ENCODE data around the gene TCOF1. TPM values are rescaled to one million over a fixed set of nuclear protein-coding genes. Genes with fewer than 3 reads are reported as not detected.

TCOF1 gene
- total RNA-seq, 2 experiments from 2014 or later: 52.8 to 53.0 TPM

GRCh38 chr5:150329038-150329437, 28.5 kb upstream of the TCOF1 start:
- POLR2A ChIA-PET: no interaction called here
- CTCF ChIA-PET: no interaction called here
- H3K9me3 Mint-ChIP-seq: no peaks in the 10 kb centered on the region
- H3K27ac Mint-ChIP-seq: no peak overlapping the region
- no peaks in the 10 kb centered on the region for H3K4me1 Mint-ChIP-seq
- H3K4me3 Mint-ChIP-seq: no peak overlapping the region
- peaks cover 14% of the 10 kb centered on the region for H3K27me3 Mint-ChIP-seq
- H3K36me3 Mint-ChIP-seq (ENCODE audit: low read depth): no peaks in the 10 kb centered on the region
- DNase-seq: no peak

GRCh38 chr5:150329881-150330876, 27.3 kb upstream of the TCOF1 start:
- H3K9me3 Mint-ChIP-seq: no peaks in the 10 kb centered on the region
- POLR2A ChIA-PET: no interaction called here
- no peaks in the 10 kb centered on the region for H3K36me3 Mint-ChIP-seq (ENCODE audit: low read depth)
- H3K4me3 Mint-ChIP-seq: no peak overlapping the region
- no peak for DNase-seq
- peaks cover 14% of the 10 kb centered on the region for H3K27me3 Mint-ChIP-seq
- H3K27ac Mint-ChIP-seq: no peak overlapping the region
- H3K4me1 Mint-ChIP-seq: no peaks in the 10 kb centered on the region
- CTCF ChIA-PET: no interaction called here

DNA sequence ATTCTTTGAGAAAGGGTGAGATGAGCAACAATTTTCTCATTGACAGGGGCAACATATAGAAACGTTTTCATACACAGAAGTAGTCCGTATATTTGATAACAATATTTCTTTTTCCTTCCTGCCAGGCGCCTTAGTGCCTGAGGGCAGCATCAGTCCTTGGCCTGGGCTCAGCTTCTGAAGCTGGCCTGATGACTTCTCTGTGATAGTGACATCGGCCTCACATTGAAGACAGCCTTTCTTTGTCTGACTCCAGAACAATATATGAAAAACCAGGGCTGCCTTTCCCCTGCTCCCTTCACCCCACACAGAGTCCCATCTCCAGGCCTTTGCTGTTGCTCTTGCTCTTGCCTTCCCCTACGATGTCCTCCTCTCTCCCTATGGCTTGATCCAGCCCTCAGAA, 24.1 kb upstream of the TCOF1 start:
- Mint-ChIP-seq H3K4me1 (no peaks in the 10 kb centered on the region), H3K4me3 (no peak overlapping the region), H3K27me3 (peaks cover 7% of the 10 kb centered on the region), H3K27ac (no peak overlapping the region), H3K36me3 (ENCODE audit: low read depth) (no peaks in the 10 kb centered on the region), H3K9me3 (no peaks in the 10 kb centered on the region)
- DNase-seq: no peak
- CTCF ChIA-PET: no interaction called here
- POLR2A ChIA-PET: no interaction called here

GRCh38 chr5:150335778-150336177, 21.7 kb upstream of the TCOF1 start:
- Mint-ChIP-seq H3K4me1 (peaks cover 1% of the 10 kb centered on the region), H3K9me3 (no peaks in the 10 kb centered on the region), H3K4me3 (no peak overlapping the region), H3K27me3 (no peaks in the 10 kb centered on the region), H3K27ac (no peak overlapping the region), H3K36me3 (ENCODE audit: low read depth) (no peaks in the 10 kb centered on the region)
- DNase-seq: no peak
- POLR2A ChIA-PET: no interaction called here
- CTCF ChIA-PET: interaction anchor here (1.7 kb wide), 1 partner anchor 14 kb away, joined by 4 read pairs; no protein-coding TSS in a partner anchor

- POLR2A ChIA-PET: no interaction called here
- no peaks in the 10 kb centered on the region for H3K27me3 Mint-ChIP-seq
- no peaks in the 10 kb centered on the region for H3K36me3 Mint-ChIP-seq (ENCODE audit: low read depth)
- H3K4me3 Mint-ChIP-seq: no peak overlapping the region
- no peak overlapping the region for H3K27ac Mint-ChIP-seq
- CTCF ChIA-PET: no interaction called here
- no peak for DNase-seq
- H3K4me1 Mint-ChIP-seq: peaks cover 26% of the 10 kb centered on the region
- H3K9me3 Mint-ChIP-seq: no peaks in the 10 kb centered on the region
Measured at GRCh38 chr5:150338546-150338945, 19.0 kb upstream of the TCOF1 start.

DNA sequence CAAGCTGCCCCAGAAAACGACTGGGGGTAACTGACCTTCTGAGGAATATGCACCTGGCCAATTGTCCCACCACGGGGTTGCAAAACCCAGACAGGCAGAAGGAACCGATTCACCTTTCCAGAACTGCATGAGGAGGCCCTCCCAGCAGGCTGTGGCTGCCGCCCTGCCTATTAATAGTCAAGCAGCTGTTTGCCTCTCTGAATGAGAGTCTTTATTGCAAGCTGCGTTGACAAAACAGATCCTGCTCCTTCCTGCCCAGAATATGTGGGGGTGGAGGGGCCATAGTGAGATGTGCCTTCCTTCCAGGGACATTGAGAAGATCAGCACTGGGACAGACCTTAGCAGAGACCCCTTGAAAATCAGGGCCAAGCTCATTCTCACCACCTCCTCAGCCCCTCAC, 18.3 kb upstream of the TCOF1 start:
- Mint-ChIP-seq H3K27ac (no peak overlapping the region), H3K27me3 (no peaks in the 10 kb centered on the region), H3K4me1 (peaks cover 27% of the 10 kb centered on the region), H3K9me3 (no peaks in the 10 kb centered on the region), H3K4me3 (no peak overlapping the region), H3K36me3 (ENCODE audit: low read depth) (no peaks in the 10 kb centered on the region)
- CTCF ChIA-PET: interaction anchor here (1.3 kb wide), 1 partner anchor 13 kb away, joined by 4 read pairs; no protein-coding TSS in a partner anchor
- POLR2A ChIA-PET: no interaction called here
- DNase-seq: no peak

DNA sequence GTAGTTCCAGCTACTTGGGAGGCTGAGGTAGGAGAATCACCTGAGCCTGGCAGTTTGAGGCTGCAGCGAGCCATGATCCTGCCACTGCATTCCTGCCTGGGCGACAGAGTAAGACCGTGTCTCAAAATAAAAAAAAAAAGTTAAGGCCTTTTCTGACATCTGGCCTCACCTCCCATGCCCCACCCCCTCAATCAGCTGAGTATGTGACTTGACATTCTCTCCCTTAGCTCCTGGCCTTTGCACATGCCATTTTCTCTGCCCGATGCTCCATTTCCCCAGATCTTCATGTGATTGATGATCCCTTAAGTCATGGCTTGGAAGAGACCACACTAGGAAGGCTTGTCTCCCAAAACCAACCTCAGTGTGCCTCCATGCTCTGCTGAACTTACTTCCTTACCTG, 17.7 kb upstream of the TCOF1 start:
- H3K9me3 Mint-ChIP-seq: no peaks in the 10 kb centered on the region
- no peaks in the 10 kb centered on the region for H3K27me3 Mint-ChIP-seq
- H3K4me3 Mint-ChIP-seq: no peak overlapping the region
- CTCF ChIA-PET: interaction anchor here (1.3 kb wide), 1 partner anchor 12 kb away, joined by 4 read pairs; no protein-coding TSS in a partner anchor
- no peak for DNase-seq
- no peaks in the 10 kb centered on the region for H3K36me3 Mint-ChIP-seq (ENCODE audit: low read depth)
- peaks cover 31% of the 10 kb centered on the region for H3K4me1 Mint-ChIP-seq
- POLR2A ChIA-PET: no interaction called here
- no peak overlapping the region for H3K27ac Mint-ChIP-seq

- Mint-ChIP-seq H3K36me3 (ENCODE audit: low read depth) (no peaks in the 10 kb centered on the region), H3K9me3 (no peaks in the 10 kb centered on the region), H3K4me3 (no peak overlapping the region), H3K27ac (no peak overlapping the region), H3K4me1 (peaks cover 31% of the 10 kb centered on the region), H3K27me3 (no peaks in the 10 kb centered on the region)
- POLR2A ChIA-PET: no interaction called here
- DNase-seq: no peak
- CTCF ChIA-PET: interaction anchor here (1.0 kb wide), 1 partner anchor 10 kb away, joined by 5 read pairs; no protein-coding TSS in a partner anchor
Measured at GRCh38 chr5:150340614-150341255, 16.8 kb upstream of the TCOF1 start.

GRCh38 chr5:150341331-150341730, 16.2 kb upstream of the TCOF1 start:
- ChIA-PET POLR2A (interaction anchor here (1.8 kb wide), 1 partner anchor 10 kb away, joined by 8 read pairs; no protein-coding TSS in a partner anchor), CTCF (interaction anchor here (1.0 kb wide), 1 partner anchor 10 kb away, joined by 5 read pairs; no protein-coding TSS in a partner anchor)
- peaks cover 31% of the 10 kb centered on the region for H3K4me1 Mint-ChIP-seq
- H3K27ac Mint-ChIP-seq: no peak overlapping the region
- DNase-seq: no peak
- no peaks in the 10 kb centered on the region for H3K9me3 Mint-ChIP-seq
- no peaks in the 10 kb centered on the region for H3K27me3 Mint-ChIP-seq
- no peaks in the 10 kb centered on the region for H3K36me3 Mint-ChIP-seq (ENCODE audit: low read depth)
- H3K4me3 Mint-ChIP-seq: no peak overlapping the region

DNA sequence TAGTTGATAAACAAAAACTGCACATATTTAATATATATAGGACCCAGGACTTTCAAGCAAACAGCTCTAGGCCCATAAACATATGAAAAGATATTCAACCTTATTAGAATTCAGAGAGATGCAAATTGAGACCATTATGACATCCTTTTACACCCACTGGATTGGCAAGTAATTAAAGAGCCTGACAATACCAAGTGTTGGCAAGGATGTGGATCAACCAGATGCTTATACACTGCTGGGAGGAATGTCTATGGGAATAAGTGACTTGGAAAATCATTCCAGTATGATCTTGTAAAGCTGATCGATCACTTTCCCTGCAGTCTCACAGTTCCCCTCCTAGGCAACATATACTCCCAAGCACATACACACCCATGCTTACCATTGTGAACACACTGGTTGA, 15.5 kb upstream of the TCOF1 start:
- Mint-ChIP-seq H3K36me3 (ENCODE audit: low read depth) (no peaks in the 10 kb centered on the region), H3K9me3 (no peaks in the 10 kb centered on the region), H3K27ac (no peak overlapping the region), H3K27me3 (no peaks in the 10 kb centered on the region), H3K4me1 (peaks cover 31% of the 10 kb centered on the region), H3K4me3 (no peak overlapping the region)
- DNase-seq: no peak
- CTCF ChIA-PET: interaction anchor here (0.9 to 1.0 kb wide), 2 partner anchors 9 to 108 kb away, joined by 4 to 6 read pairs; no protein-coding TSS in a partner anchor
- POLR2A ChIA-PET: interaction anchor here (0.9 to 1.8 kb wide), 2 partner anchors 10 to 22 kb away, joined by 3 to 8 read pairs; no protein-coding TSS in a partner anchor

- ChIA-PET POLR2A (interaction anchor here (0.9 to 1.8 kb wide), 2 partner anchors 9 to 22 kb away, joined by 3 to 8 read pairs; no protein-coding TSS in a partner anchor), CTCF (interaction anchor here (0.9 to 1.0 kb wide), 2 partner anchors 9 to 108 kb away, joined by 4 to 6 read pairs; no protein-coding TSS in a partner anchor)
- no peak overlapping the region for H3K4me3 Mint-ChIP-seq
- H3K36me3 Mint-ChIP-seq (ENCODE audit: low read depth): no peaks in the 10 kb centered on the region
- DNase-seq: peak; percentile 21
- H3K4me1 Mint-ChIP-seq: peaks cover 31% of the 10 kb centered on the region
- H3K27ac Mint-ChIP-seq: no peak overlapping the region
- no peaks in the 10 kb centered on the region for H3K27me3 Mint-ChIP-seq
- no peaks in the 10 kb centered on the region for H3K9me3 Mint-ChIP-seq
Measured at GRCh38 chr5:150342583-150342982, 14.9 kb upstream of the TCOF1 start.

- POLR2A ChIA-PET: no interaction called here
- CTCF ChIA-PET: no interaction called here
- Mint-ChIP-seq H3K36me3 (ENCODE audit: low read depth) (no peaks in the 10 kb centered on the region), H3K27me3 (no peaks in the 10 kb centered on the region), H3K4me3 (no peak overlapping the region), H3K4me1 (peaks cover 31% of the 10 kb centered on the region), H3K27ac (no peak overlapping the region), H3K9me3 (no peaks in the 10 kb centered on the region)
- no peak for DNase-seq
Measured at GRCh38 chr5:150343994-150344631, 13.4 kb upstream of the TCOF1 start.

- Mint-ChIP-seq H3K4me3 (no peak overlapping the region), H3K4me1 (peaks cover 35% of the 10 kb centered on the region), H3K9me3 (no peaks in the 10 kb centered on the region), H3K27ac (no peak overlapping the region), H3K36me3 (ENCODE audit: low read depth) (no peaks in the 10 kb centered on the region), H3K27me3 (no peaks in the 10 kb centered on the region)
- POLR2A ChIA-PET: no interaction called here
- CTCF ChIA-PET: no interaction called here
- no peak for DNase-seq
Measured at GRCh38 chr5:150345716-150346115, 11.8 kb upstream of the TCOF1 start.
